Activated CD4-positive, alpha-beta T cell treated with anti-CD3 and anti-CD28 coated beads, Interleukin-2, amount 10 ng/mL, durations not matched to agents 24 days and 14 days (primary cell): Measurements from ENCODE around the gene PIP4K2C. TPM values are rescaled to one million over a fixed set of nuclear protein-coding genes. Genes with fewer than 3 reads are reported as not detected.
"Not testable (repeated sequence)": the region's sequence is repeated elsewhere in the genome, so short reads cannot be mapped to it uniquely, and the experiment has no call there.

Experiments
- DNase-seq: peaks from one replicate; pipeline ENCODE4 v3.0.0; 2022
- H3K27ac Mint-ChIP-seq: one replicate; pipeline ENCODE4 v1.8.0; 2022; ENCODE audit warnings: mild to moderate bottlenecking, mixed read lengths
- H3K27me3 Mint-ChIP-seq: one replicate; pipeline ENCODE4 v1.8.0; 2022; ENCODE audit warnings: mixed read lengths
- H3K36me3 Mint-ChIP-seq: one replicate; pipeline ENCODE4 v1.8.0; 2022; ENCODE audit warnings: low read depth, mild to moderate bottlenecking, mixed read lengths
- H3K4me1 Mint-ChIP-seq: one replicate; pipeline ENCODE4 v1.8.0; 2021; ENCODE audit warnings: mixed read lengths
- H3K4me3 Mint-ChIP-seq: one replicate; pipeline ENCODE4 v1.8.0; 2022; ENCODE audit warnings: mild to moderate bottlenecking, moderate library complexity, mixed read lengths
- H3K9me3 Mint-ChIP-seq: one replicate; pipeline ENCODE4 v1.8.0; 2021; ENCODE audit warnings: mixed read lengths
- intact Hi-C: fragments of 100-400 bp; cut with micrococcal nuclease; formaldehyde crosslinking; loops from one replicate; pipeline ENCODE4 v1.15.1; 2023
- total RNA-seq: library from RNA; stranded (reverse); gene quantifications from 2 replicates; pipeline ENCODE4 v1.2.3, GENCODE V29; 2022

PIP4K2C gene
- total RNA-seq, 1 donor from 2014 or later = 21.5 TPM

DNA sequence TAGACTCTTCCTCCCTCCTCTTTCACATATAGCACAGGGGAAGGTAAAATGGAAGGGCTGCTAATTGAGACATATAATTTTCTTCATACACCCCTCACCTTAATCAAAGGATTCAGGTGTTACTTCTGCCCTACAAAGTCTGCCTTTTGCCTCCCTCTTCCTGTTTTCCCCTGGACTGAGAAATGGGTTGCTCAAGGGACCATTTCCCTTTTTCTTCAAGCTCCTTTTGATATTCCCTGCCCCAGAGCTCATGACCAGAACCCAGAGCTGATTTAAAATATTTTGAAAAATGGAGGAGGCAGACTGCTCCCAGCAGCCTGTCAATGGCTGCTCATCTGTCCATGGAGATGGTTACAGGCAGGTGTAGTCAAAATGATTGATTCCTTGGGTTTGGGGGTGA is 6.3 kb upstream of the PIP4K2C start:
- Mint-ChIP-seq H3K27ac (no peak overlapping the region), H3K9me3 (no peaks in the 10 kb centered on the region), H3K4me3 (no peak overlapping the region), H3K27me3 (peaks cover 10% of the 10 kb centered on the region), H3K36me3 (no peaks in the 10 kb centered on the region), H3K4me1 (peaks cover 3% of the 10 kb centered on the region)
- no peak for DNase-seq
- intact Hi-C loops = loop anchor here (5.0 kb wide), 1 partner anchor 108 kb away; the partner anchor contains the start of gene OS9

DNA sequence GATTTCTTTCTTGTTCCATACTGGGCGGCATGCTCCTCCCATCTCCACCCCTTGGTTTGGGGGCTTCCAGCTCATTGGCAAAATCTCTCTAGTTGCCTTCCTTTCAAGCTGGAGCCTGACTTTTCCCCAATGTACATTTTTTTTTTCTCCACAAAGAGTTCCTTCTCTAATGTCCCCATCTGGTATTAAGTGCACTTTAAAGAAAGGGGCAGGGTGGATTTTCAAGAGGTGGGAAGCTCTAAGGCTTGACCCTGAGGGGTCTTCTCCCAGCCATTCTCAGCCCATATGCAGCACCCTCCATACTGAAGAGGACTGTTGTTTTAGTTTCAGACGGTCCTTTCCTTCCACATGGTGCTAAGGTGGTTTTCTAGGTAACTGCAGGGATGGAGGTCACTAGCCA is 5.8 kb upstream of the PIP4K2C start:
- Mint-ChIP-seq H3K27ac (no peak overlapping the region), H3K36me3 (no peaks in the 10 kb centered on the region), H3K9me3 (no peaks in the 10 kb centered on the region), H3K27me3 (peaks cover 10% of the 10 kb centered on the region), H3K4me1 (peaks cover 3% of the 10 kb centered on the region), H3K4me3 (no peak overlapping the region)
- intact Hi-C loops = no loop called here
- DNase-seq = no peak

DNA sequence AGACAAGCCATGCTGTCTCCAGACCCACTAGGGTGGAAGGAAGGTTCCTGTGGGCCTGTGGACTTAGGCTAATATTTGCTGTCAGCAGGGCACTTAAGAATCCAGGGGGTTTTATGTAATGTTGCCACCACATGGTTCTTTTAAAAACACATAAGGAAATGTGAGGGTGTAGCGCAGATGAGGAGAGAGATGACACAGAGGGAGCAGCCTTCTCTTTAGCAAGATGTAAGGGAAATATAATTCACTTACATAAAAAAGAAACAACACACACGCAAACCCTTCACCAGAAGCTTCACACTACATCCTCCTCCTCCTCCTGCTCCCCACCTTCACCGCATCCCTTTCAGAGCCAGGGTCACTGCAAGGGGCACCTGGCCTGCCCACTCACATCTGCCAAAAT is 4.9 kb upstream of the PIP4K2C start:
- no peak for DNase-seq
- no peak overlapping the region for H3K4me3 Mint-ChIP-seq
- H3K36me3 Mint-ChIP-seq = no peaks in the 10 kb centered on the region
- H3K27ac Mint-ChIP-seq = no peak overlapping the region
- intact Hi-C loops = no loop called here
- peaks cover 9% of the 10 kb centered on the region for H3K4me1 Mint-ChIP-seq
- H3K27me3 Mint-ChIP-seq = peaks cover 10% of the 10 kb centered on the region
- H3K9me3 Mint-ChIP-seq = no peaks in the 10 kb centered on the region

DNA sequence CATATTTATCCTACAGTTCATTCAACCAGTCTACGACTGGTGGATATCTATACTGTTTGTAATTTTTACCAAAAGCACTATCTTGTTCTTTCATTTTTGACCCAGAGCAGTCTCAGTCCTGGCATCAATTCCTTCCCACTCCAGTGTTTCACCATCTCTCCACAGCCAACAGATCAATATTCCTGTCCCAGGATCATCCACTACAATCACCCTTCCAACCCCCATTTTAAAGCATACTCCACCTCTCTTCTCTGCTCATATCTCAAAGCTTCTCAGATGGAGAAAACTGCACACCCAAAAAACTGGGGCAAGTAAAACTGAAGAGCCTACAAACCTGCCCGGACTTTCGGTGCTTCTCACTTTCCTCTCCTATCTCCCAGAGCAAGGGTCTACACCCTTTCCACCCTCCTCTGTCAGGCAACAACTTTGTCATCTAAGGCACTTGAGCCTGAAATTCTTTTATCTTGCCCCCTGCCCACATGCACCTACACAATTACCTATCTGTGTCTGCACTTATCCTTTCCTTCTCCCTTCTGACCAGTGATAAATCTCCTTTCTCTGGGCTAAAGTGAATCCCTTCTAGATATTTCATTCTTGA is 4.1 kb upstream of the PIP4K2C start:
- no peak overlapping the region for H3K27ac Mint-ChIP-seq
- no peak for DNase-seq
- H3K9me3 Mint-ChIP-seq = no peaks in the 10 kb centered on the region
- no peaks in the 10 kb centered on the region for H3K36me3 Mint-ChIP-seq
- H3K4me3 Mint-ChIP-seq = no peak overlapping the region
- H3K4me1 Mint-ChIP-seq = peaks cover 13% of the 10 kb centered on the region
- H3K27me3 Mint-ChIP-seq = peaks cover 10% of the 10 kb centered on the region
- intact Hi-C loops = no loop called here

DNA sequence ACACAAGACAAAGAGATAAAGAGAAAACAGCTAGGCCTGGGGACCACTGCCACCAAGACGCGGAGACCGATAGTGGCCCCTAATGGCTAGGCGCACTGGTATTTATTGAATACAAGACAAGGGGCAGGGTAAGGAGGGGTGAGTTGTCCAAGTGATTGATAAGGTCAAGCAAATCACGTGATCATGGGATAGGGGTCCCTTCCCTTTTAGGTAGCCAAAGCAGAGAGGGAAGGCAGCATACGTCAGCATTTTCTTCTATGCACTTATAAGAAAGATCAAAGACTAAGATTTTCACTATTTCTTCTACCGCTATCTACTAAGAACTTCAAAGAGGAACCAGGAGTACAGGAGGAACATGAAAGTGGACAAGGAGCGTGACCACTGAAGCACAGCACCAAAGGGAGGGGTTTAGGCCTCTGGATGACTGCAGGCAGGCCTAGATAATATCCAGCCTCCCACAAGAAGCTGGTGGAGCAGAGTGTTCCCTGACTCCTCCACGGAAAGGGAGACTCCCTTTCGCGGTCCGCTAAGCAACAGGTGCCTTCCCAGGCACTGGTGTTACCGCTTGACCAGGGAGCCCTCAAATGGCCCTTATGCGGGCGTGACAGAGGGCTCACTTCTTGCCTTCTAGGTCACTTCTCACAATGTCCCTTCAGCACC is 1.9 kb upstream of the PIP4K2C start:
- H3K36me3 Mint-ChIP-seq, H3K27ac Mint-ChIP-seq, DNase-seq, H3K4me3 Mint-ChIP-seq, H3K27me3 Mint-ChIP-seq, H3K9me3 Mint-ChIP-seq, intact Hi-C loops: not testable (repeated sequence)
- peaks cover 25% of the 10 kb centered on the region for H3K4me1 Mint-ChIP-seq

DNA sequence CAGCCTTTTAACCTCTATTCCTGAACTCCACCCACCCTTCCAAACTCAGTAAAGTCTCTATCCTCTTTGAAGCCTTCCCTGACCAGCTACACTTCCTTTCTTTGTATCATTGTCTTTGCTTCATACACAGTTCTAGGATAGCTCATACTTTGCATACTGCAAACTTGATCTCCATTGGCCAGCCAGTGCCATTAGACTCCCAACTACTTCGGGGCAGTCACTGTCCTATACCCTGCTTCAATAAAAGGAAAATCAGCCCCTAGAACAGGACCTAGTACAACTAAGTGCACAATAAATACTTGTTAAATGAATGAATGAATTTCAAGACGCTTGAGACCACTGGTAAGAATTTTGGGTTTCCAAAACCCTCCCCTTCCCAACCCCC is 521 bp upstream of the PIP4K2C start:
- peaks cover 7% of the 10 kb centered on the region for H3K36me3 Mint-ChIP-seq
- intact Hi-C loops = loop anchor here (2.0 kb wide), 4 partner anchors 30 to 112 kb away; partner anchors contain the start of genes ARHGAP9, B4GALNT1 and MBD6
- peaks cover 25% of the 10 kb centered on the region for H3K4me1 Mint-ChIP-seq
- H3K9me3 Mint-ChIP-seq = no peaks in the 10 kb centered on the region
- H3K27me3 Mint-ChIP-seq = peaks cover 4% of the 10 kb centered on the region
- peak overlapping the region; percentile 55 for H3K27ac Mint-ChIP-seq
- peak overlapping the region; percentile 89 for H3K4me3 Mint-ChIP-seq
- no peak for DNase-seq

DNA sequence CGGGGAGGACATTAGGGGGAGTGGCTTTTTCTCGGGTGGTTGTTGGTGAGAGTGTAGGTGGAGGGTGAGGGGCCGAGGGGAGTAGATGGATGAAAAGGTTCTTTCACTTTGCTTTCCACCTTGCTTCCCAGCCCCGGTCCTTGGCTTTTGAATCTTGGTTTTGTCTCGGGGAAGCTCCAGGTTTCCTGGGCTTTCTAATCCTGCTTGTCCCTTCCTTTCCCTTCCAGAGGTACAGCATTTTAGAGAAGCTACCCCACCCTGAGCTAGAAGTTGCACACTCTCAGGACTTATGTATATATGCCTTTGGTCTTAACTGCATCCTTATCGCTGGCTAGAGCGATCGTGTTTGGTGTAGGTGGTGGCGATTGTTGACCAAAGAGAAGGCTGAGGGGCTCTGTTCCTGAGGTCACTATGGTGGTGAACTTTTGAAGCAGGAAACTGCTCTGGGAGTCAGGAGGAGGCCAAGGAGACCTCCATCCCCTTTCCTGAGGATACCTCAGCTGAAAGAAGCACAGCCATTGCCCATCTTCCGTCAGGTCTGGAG is 862 bp downstream of the PIP4K2C start:
- H3K4me3 Mint-ChIP-seq = peak overlapping the region; percentile 89
- intact Hi-C loops = loop anchor here (1.0 to 2.0 kb wide), 6 partner anchors 12 to 113 kb away; partner anchors contain the start of genes ARHGAP9, B4GALNT1, DTX3 and MBD6
- peak overlapping the region; percentile 76 for H3K27ac Mint-ChIP-seq
- H3K4me1 Mint-ChIP-seq = peaks cover 25% of the 10 kb centered on the region
- no peaks in the 10 kb centered on the region for H3K27me3 Mint-ChIP-seq
- H3K36me3 Mint-ChIP-seq = peaks cover 18% of the 10 kb centered on the region
- no peak for DNase-seq
- no peaks in the 10 kb centered on the region for H3K9me3 Mint-ChIP-seq

DNA sequence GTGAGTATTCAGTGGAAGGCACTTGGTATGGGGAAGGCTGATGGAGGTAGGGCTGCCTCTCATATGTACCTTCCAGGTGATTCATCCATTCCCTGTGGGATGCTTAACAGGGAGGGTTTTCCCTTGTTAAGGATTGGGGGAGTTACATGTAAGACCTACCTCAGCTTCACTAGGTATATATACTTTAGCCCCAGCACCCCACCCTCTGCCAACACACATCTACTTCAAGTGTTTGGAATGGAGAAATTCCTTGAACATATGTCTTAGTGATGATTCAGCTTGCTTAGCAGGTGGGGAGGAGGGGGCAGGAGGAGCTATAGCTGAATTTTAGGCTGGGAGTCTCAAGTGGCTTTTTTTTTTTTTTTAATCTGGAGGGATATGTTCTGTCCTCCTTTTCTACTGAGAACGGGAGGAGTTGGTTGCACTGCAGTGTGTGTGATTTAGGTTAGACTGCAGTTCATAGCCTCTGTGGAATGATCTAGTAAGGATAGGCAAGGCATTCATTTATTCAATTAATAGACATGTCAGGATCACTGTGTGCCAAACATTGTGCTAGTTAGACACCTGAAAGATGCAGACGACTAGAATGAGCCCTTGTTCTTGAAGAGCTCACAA is 1.7 kb downstream of the PIP4K2C start:
- peaks cover 22% of the 10 kb centered on the region for H3K36me3 Mint-ChIP-seq
- no peaks in the 10 kb centered on the region for H3K9me3 Mint-ChIP-seq
- no peak overlapping the region for H3K27ac Mint-ChIP-seq
- H3K4me1 Mint-ChIP-seq = peaks cover 25% of the 10 kb centered on the region
- peak overlapping the region; percentile 89 for H3K4me3 Mint-ChIP-seq
- no peaks in the 10 kb centered on the region for H3K27me3 Mint-ChIP-seq
- intact Hi-C loops = no loop called here
- DNase-seq = no peak

DNA sequence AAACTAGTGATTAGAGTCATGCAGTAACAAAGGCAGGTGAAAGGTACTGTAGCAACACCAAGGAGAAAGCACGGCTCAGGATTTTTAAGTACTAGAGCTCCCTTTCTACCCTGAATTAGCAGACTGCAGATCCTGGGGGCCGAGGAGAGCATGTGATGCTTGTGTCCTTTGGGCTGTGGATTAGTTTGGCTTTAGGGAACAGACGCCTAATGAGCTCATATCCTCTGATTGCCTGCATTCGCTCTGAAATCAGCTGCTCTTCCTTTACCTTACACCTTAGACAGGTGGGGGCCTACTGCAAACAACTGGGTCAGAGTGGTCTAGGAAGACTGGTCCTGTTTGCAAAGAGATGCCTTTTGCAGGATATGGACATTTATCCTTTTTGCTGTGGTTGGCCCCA is 2.2 kb downstream of the PIP4K2C start:
- DNase-seq = no peak
- H3K36me3 Mint-ChIP-seq = peaks cover 24% of the 10 kb centered on the region
- peaks cover 25% of the 10 kb centered on the region for H3K4me1 Mint-ChIP-seq
- intact Hi-C loops = no loop called here
- H3K9me3 Mint-ChIP-seq = no peaks in the 10 kb centered on the region
- no peaks in the 10 kb centered on the region for H3K27me3 Mint-ChIP-seq
- H3K4me3 Mint-ChIP-seq = no peak overlapping the region
- no peak overlapping the region for H3K27ac Mint-ChIP-seq

DNA sequence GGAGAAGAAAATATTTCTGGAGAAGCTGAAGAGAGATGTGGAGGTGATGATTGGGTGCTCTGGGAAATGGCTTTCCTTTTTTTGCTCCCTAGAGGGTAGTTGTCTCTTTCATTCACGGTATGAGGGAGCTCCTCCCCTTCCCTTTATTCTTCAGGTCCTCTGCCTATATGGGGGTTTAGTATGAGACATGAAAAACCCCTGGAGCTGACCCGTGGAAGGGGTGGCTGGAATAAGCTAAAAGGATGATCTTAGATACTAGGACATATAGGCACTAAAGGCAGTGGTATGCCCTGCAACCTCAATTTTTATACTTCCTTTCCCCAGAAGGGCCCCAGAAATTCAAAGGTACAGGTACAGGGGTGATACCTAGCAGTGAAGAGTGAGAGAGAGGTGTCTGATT is 9.4 kb downstream of the PIP4K2C start:
- Mint-ChIP-seq H3K27ac (no peak overlapping the region), H3K36me3 (peaks cover 53% of the 10 kb centered on the region), H3K9me3 (no peaks in the 10 kb centered on the region), H3K4me1 (peaks cover 18% of the 10 kb centered on the region), H3K4me3 (no peak overlapping the region), H3K27me3 (no peaks in the 10 kb centered on the region)
- no peak for DNase-seq
- intact Hi-C loops = no loop called here

DNA sequence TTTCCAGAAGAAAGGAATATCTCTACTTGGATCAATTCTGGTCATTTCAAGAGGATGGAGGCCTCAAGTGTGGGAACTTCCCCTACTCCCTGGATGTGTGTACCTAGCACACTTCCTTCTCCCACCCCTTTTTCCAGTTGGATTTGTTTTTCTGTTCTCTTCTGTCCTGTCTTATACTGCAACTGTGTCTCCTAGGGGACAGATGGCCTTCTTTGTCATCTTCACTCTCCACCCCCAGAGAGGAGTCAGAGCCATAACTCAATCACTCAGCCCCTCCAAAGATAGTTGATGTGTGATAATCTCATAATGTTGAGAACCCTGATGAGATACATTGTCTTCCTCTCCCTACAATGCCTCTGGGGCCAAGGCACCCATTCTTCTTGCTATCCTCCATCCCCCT is 11.6 kb downstream of the PIP4K2C start:
- DNase-seq = no peak
- H3K27ac Mint-ChIP-seq = no peak overlapping the region
- no peaks in the 10 kb centered on the region for H3K9me3 Mint-ChIP-seq
- H3K4me3 Mint-ChIP-seq = no peak overlapping the region
- H3K27me3 Mint-ChIP-seq = no peaks in the 10 kb centered on the region
- H3K4me1 Mint-ChIP-seq = peaks cover 25% of the 10 kb centered on the region
- intact Hi-C loops = no loop called here
- peaks cover 39% of the 10 kb centered on the region for H3K36me3 Mint-ChIP-seq

DNA sequence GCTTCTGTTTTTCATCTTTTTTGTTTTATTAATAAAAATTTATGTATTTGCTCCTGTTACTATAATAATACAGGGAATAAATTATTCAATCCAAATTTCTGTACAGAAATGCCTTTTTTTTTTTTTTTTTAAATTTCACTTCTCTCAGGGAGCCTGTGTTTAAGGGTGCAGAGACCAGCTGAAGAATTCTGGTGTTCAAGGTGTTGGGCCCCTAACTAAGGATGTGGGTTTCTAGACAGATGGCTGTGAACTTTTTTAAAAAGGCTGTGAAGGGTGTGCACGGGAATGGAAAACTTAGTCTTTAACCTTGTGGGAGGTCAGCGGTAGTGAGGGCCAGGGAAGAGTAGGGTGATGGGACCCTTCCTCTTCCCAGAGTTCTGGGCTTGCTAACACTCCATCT is 12.3 kb downstream of the PIP4K2C start:
- Mint-ChIP-seq H3K9me3 (no peaks in the 10 kb centered on the region), H3K27me3 (no peaks in the 10 kb centered on the region), H3K4me3 (peak overlapping the region; percentile 84), H3K4me1 (peaks cover 25% of the 10 kb centered on the region), H3K36me3 (peaks cover 35% of the 10 kb centered on the region), H3K27ac (no peak overlapping the region)
- intact Hi-C loops = no loop called here
- DNase-seq = no peak

DNA sequence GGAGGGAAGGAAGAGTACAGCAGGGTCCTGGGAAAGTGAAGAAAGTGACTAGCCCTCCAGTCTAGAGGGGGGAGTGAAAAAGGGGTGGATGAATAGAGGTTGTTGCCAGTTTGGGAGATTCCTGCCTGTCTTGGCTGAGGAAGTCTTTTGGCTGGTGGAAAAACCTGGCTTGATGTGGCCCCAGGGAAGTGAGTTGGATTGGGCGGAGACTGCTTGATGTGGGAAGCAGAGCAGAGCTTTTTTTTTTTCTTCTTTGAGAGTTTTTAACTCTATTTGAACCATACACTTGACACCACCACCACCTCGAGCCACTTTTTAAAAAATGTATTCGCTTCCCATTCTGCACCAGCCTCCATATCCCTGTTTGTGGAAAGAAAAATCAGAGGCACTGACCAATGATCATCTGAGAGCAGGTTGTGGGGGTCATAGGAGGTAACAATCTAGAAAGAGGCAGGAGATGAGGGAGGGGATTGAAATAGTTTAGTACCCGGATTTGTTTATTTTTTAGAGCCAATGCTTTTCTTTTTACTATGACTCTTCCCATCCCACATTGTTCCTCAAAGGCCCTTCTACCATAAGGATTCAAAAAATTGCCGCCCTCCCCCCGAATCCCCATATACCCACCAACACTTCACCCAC is 12.9 kb downstream of the PIP4K2C start:
- DNase-seq = no peak
- H3K27ac Mint-ChIP-seq = peak overlapping the region; percentile 89
- H3K4me3 Mint-ChIP-seq = peak overlapping the region; percentile 84
- H3K4me1 Mint-ChIP-seq = peaks cover 25% of the 10 kb centered on the region
- intact Hi-C loops = loop anchor here (1.0 kb wide), 1 partner anchor 13 kb away; the partner anchor contains the start of gene PIP4K2C
- no peaks in the 10 kb centered on the region for H3K9me3 Mint-ChIP-seq
- peaks cover 33% of the 10 kb centered on the region for H3K36me3 Mint-ChIP-seq
- no peaks in the 10 kb centered on the region for H3K27me3 Mint-ChIP-seq
